H1 (cell line): ENCODE data around the gene STX5. TPM values are rescaled to one million over a fixed set of nuclear protein-coding genes. Genes with fewer than 3 reads are reported as not detected.

Source experiments
- RBBP5 ChIP-seq: IDR thresholded peaks from 2 replicates; pipeline ENCODE4 v1.7.1; 2012; ENCODE audit warnings: low read depth, mild to moderate bottlenecking, inconsistent platforms, low read length, moderate library complexity, borderline replicate concordance
- SRF ChIP-seq: IDR thresholded peaks from 2 replicates; pipeline ENCODE4 v1.6.1; 2011; ENCODE audit warnings: mild to moderate bottlenecking, low read depth, low read length, moderate library complexity
- polyA plus RNA-seq, 7 experiments: library from polyadenylated mRNA; depleted of rRNA in 3 of 7; stranded (reverse) in 5 of 7; unstranded in 2 of 7; fragments of >200 nt in 5 of 7; fragments of 200-250 nt in 2 of 7; gene quantifications; 1 replicate in 5 of 7; 2 replicates in 1 of 7; 4 replicates in 1 of 7; pipeline versions ENCODE4 v1.2.1 to v1.2.3, GENCODE V29; 2011 to 2013; ENCODE audit warnings: missing spikeins in 2 of 7, mixed read lengths in 2 of 7
- total RNA-seq: library from RNA; stranded (reverse); fragmentation: NEBNext Ultra II Directional; extraction: Animal tissue kit (Norgen Biotek cat#: 25700); gene quantifications from 2 replicates; pipeline ENCODE4 v1.2.1, GENCODE V29; 2021
- TF ChIP-seq, protein P1 (sequence below), 3 experiments: IDR thresholded peaks; 1 replicate in 2 of 3; 2 replicates in 1 of 3; pipeline versions ENCODE4 v1.5.1 to v1.6.1; 2011; ENCODE audit warnings: low read length in 3 of 3, mild to moderate bottlenecking in 3 of 3, inconsistent platforms in 2 of 3, low read depth in 1 of 3, moderate library complexity in 1 of 3; ENCODE audit not compliant: insufficient read depth in 1 of 3; ENCODE audit errors: control extremely low read depth in 1 of 3
- TF ChIP-seq, protein P2 (sequence below): fragments of 300-600 bp; sonication (generic); IDR thresholded peaks from 2 replicates; pipeline ENCODE4 v1.7.1; 2012; ENCODE audit warnings: low read length, moderate library complexity, mild to moderate bottlenecking, inconsistent platforms; ENCODE audit not compliant: insufficient replicate concordance

Gene STX5
- total and polyA plus RNA-seq, 2 of the 8 experiments (the other 6 are each of a cell fraction or from before 2014, with no cell fraction given), result 24.2 to 28.5 TPM

DNA sequence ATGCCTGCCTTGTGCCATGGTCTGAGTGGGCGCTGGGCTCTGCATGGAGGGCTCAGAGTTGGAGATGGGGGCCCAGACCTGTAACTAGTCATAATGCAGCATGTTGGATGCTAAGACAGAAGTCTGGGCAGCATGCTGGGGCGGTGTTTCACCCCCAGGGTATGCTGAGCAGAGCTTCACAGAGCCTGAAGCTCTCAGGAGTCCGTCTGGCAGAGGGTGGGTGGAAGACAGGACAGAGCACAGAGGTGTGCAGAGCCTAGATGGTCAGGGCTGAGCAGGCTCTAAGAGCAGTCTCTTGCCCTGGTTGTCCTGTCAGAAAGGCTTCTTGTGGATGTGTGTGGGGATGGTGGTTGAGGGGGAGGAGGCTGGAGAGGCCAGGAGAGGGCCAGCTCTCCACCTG lies 53.4 kb downstream of the STX5 start (continued):
- TF ChIP-seq SRF (no peak), RBBP5 (no peak)
- TF ChIP-seq, protein P1, sequence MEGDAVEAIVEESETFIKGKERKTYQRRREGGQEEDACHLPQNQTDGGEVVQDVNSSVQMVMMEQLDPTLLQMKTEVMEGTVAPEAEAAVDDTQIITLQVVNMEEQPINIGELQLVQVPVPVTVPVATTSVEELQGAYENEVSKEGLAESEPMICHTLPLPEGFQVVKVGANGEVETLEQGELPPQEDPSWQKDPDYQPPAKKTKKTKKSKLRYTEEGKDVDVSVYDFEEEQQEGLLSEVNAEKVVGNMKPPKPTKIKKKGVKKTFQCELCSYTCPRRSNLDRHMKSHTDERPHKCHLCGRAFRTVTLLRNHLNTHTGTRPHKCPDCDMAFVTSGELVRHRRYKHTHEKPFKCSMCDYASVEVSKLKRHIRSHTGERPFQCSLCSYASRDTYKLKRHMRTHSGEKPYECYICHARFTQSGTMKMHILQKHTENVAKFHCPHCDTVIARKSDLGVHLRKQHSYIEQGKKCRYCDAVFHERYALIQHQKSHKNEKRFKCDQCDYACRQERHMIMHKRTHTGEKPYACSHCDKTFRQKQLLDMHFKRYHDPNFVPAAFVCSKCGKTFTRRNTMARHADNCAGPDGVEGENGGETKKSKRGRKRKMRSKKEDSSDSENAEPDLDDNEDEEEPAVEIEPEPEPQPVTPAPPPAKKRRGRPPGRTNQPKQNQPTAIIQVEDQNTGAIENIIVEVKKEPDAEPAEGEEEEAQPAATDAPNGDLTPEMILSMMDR (IDR thresholded peaks at IDR 0.05; ENCODE audit: control extremely low read depth in 1 of 3, insufficient read depth in 1 of 3, low read depth in 1 of 3, low read length in 3 of 3), result no peak
- TF ChIP-seq, protein P2, sequence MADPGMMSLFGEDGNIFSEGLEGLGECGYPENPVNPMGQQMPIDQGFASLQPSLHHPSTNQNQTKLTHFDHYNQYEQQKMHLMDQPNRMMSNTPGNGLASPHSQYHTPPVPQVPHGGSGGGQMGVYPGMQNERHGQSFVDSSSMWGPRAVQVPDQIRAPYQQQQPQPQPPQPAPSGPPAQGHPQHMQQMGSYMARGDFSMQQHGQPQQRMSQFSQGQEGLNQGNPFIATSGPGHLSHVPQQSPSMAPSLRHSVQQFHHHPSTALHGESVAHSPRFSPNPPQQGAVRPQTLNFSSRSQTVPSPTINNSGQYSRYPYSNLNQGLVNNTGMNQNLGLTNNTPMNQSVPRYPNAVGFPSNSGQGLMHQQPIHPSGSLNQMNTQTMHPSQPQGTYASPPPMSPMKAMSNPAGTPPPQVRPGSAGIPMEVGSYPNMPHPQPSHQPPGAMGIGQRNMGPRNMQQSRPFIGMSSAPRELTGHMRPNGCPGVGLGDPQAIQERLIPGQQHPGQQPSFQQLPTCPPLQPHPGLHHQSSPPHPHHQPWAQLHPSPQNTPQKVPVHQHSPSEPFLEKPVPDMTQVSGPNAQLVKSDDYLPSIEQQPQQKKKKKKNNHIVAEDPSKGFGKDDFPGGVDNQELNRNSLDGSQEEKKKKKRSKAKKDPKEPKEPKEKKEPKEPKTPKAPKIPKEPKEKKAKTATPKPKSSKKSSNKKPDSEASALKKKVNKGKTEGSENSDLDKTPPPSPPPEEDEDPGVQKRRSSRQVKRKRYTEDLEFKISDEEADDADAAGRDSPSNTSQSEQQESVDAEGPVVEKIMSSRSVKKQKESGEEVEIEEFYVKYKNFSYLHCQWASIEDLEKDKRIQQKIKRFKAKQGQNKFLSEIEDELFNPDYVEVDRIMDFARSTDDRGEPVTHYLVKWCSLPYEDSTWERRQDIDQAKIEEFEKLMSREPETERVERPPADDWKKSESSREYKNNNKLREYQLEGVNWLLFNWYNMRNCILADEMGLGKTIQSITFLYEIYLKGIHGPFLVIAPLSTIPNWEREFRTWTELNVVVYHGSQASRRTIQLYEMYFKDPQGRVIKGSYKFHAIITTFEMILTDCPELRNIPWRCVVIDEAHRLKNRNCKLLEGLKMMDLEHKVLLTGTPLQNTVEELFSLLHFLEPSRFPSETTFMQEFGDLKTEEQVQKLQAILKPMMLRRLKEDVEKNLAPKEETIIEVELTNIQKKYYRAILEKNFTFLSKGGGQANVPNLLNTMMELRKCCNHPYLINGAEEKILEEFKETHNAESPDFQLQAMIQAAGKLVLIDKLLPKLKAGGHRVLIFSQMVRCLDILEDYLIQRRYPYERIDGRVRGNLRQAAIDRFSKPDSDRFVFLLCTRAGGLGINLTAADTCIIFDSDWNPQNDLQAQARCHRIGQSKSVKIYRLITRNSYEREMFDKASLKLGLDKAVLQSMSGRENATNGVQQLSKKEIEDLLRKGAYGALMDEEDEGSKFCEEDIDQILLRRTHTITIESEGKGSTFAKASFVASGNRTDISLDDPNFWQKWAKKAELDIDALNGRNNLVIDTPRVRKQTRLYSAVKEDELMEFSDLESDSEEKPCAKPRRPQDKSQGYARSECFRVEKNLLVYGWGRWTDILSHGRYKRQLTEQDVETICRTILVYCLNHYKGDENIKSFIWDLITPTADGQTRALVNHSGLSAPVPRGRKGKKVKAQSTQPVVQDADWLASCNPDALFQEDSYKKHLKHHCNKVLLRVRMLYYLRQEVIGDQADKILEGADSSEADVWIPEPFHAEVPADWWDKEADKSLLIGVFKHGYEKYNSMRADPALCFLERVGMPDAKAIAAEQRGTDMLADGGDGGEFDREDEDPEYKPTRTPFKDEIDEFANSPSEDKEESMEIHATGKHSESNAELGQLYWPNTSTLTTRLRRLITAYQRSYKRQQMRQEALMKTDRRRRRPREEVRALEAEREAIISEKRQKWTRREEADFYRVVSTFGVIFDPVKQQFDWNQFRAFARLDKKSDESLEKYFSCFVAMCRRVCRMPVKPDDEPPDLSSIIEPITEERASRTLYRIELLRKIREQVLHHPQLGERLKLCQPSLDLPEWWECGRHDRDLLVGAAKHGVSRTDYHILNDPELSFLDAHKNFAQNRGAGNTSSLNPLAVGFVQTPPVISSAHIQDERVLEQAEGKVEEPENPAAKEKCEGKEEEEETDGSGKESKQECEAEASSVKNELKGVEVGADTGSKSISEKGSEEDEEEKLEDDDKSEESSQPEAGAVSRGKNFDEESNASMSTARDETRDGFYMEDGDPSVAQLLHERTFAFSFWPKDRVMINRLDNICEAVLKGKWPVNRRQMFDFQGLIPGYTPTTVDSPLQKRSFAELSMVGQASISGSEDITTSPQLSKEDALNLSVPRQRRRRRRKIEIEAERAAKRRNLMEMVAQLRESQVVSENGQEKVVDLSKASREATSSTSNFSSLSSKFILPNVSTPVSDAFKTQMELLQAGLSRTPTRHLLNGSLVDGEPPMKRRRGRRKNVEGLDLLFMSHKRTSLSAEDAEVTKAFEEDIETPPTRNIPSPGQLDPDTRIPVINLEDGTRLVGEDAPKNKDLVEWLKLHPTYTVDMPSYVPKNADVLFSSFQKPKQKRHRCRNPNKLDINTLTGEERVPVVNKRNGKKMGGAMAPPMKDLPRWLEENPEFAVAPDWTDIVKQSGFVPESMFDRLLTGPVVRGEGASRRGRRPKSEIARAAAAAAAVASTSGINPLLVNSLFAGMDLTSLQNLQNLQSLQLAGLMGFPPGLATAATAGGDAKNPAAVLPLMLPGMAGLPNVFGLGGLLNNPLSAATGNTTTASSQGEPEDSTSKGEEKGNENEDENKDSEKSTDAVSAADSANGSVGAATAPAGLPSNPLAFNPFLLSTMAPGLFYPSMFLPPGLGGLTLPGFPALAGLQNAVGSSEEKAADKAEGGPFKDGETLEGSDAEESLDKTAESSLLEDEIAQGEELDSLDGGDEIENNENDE, result no peak
